NOMO-1 treated with DMSO at 0.1 percent for 48 hours (cell line): ENCODE results near the gene SLC25A17.
"Not testable (repeated sequence)": the region's sequence is repeated elsewhere in the genome, so short reads cannot be mapped to it uniquely, and the experiment has no call there.

ENCODE experiments used
- DNase-seq: peaks from one replicate; lab custom pipeline; 2025; ENCODE audit not compliant: unreplicated experiment; lab: John Stamatoyannopoulos, UW

Gene SLC25A17

DNA sequence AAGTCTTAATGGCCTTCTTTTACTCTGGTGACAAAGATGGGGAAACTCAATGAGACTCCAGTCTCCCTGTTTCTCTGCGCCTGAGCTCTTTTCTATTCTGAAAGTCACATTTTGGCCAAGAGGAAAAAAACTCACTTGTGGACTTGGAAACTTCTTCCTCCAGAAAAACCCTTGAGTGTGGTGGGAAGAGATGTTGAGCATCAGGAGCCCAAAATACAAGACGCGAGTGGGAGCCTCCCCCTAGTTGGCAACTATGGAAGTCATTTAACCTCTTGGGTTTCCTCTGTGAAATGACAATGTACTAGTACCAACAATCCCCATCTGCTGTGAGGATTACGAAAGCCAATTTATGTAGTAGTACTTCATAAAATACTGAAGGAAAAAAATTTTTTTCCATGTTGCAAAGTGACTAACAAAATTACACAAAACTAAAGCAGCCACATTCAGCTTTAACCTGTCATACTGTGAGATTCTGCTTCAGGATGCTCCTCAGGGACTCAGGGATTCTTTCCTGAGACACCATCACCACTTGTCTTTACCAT is 524 bp upstream of the SLC25A17 start:
- peak; percentile 37 for DNase-seq

DNA sequence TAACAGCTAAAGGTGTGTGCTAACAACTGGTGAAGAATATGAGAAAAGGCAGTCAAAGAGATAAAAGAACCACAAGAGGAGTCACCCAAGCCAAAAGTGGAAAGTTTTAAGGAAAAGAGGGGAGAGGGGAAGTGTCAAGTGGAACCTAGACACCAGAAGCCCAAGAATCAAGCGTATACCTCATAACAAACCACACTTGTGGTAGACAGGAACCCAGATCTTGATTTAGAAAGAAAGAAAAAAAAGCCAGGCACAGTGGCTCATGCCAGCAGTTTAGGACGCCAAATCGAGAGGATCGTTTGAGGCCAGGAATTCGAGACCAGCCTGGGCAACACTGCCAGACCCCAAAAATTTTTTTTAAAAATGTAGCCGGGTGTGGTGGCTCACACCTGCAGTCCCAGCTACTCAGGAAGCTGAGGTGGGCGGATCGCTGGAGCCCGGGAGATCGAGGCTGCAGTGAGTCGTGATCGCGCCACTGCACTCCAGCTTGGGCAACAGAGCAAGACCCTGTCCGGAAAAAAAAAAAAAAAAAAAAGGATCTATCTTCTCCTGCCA is 877 bp downstream of the SLC25A17 start:
- DNase-seq: peak; percentile 20

DNA sequence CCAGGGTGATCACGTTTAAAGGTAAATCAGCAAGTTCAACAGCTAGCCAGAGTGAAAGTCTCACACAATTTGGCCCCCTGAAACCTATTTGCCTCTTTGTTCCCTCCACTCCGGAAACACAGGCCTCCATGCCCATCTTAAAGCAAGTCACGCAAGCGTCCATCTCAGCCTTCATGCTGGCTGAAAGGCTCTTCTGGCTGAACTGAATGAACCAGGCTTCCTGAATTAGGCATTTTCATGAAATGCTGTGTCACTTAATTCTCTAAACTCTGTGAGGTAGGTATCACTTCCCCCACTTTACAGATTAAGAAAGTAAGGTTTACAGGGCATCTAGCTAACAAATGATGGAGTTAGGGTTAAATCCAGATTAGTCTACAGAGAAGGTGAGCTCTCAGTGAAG is 1.4 kb downstream of the SLC25A17 start:
- no peak for DNase-seq

DNA sequence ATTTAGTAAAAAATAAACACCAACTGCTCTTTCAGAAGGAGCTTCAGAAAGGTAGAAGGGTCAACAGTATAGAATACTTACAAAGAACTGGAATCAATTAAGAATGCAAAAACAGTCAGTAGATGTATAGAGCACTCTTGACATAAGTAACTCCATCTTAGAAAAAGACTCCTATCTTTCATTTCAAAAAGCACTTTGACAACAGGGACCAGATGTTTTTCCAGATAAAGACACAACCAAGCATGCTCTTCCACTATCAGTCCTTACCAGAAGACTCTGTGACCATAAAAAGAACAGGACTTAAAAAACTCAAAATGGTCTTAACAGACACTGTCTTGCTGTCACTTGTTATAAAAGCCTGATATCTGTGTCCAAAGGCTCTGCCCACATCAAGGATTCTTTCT is 5.2 kb downstream of the SLC25A17 start:
- no peak for DNase-seq

DNA sequence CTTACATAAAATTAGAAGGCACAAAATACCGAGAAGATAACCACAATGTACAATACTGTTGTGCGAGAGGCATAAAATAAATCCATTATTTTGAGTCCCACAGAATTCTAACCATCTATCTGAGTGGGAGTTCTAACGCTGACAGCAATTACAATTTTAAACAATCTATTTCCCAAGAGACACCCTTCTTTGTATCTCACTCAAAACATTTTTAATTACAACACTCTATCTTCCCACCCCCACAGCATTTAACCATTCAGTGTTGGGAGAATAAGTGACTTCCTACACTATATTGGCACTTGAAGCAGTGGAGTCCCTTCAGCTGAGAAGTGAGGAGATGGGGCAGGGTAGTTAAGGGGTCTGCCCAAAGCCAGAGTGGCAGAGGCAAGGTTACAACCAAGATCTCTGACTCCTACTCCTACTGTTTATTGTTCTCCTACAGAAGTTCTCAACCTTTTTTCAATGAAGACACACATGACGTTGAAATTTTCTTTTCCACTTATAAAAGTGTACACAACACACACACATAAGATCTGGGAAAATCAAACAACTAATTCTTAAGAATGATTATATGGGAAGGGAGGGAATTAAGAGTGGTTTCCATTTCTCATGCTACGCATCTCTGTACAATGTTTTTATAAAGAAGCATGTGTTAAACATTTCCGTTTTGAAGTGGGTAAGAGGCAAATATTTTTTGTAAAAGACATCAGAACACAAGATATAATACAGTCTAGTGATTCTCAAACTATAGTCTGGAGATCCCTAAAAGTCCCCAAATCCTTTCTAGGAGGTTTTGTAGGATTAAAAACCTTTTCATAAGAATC is 10.9 kb downstream of the SLC25A17 start:
- no peak for DNase-seq

DNA sequence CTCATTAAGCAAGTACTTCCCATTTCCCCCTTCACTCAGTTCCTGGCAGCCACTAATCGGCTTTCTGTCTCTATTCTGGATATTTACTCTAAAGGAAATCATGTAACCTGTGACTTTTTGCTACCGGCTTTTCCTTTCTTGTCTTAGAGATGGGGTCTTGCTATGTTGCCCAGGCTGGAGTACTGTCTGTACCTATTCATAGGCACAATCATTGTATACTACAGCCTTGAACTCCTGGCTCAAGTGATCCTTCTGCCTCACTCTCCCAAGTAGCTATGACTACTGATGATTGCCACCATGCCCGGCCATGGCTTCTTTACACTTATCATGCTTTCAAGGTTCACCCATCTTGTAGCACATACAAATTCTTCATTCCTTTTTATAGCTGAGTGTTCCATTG is 12.4 kb downstream of the SLC25A17 start:
- DNase-seq: no peak

DNA sequence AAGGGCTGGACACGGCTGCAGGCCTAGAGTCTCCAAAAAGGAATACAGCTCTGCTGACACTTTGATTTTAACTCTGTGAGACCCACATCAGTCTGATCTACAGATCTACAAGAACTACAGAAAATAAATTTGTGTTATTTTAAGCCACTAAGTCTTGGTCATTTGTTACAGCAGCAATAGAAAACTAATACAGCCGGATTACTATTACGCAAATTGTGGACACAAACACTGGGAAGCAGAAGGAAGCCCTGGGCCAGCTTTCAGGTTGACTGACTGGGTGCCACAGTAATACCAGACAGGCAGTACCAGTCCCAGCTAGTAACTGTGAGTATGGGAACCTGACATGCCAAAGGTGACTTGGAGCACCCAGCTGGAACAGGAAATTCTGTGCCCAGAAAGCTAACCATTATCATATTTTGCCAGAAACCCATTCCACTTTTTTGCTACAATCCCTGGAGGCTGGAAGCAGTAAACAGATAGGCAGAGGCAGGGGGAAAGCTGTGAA is 13.4 kb downstream of the SLC25A17 start:
- no peak for DNase-seq

DNA sequence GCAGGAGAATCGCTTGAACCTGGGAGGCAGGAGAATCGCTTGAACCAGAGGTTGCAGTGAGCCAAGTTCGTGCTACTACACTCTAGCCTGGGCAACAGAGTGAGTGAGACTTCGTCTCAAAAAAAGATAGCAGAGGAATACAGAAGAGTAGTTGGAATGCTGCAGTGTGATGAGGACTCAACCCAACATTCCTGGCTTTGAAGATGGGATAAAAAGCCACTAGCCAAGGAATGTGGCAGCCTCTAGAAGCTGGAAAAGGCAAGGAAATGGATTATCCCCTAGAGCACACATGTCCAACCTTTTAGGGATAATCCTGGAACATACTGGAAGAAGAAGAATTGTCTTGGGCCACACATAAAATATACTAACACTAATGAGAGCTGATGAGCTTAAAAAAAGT is 13.9 kb downstream of the SLC25A17 start:
- no peak for DNase-seq

DNA sequence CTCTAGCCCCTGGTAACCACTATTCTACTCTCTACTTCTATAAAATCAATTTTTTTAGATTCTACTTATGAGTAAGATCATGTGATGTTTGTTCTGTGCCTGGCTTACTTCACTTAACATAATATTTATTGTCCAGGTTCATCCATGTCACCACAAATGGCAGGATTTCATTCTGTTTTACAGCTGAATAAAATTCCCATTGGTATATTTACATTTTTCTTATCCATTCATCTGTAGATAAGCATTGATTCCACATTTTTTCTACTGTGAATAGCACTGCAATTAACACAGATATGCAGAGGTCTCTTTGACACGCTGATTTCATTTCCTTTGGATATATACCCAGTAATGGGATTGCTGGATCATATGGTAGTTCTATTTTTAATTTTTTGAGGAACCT is 15.8 kb downstream of the SLC25A17 start:
- DNase-seq: no peak

DNA sequence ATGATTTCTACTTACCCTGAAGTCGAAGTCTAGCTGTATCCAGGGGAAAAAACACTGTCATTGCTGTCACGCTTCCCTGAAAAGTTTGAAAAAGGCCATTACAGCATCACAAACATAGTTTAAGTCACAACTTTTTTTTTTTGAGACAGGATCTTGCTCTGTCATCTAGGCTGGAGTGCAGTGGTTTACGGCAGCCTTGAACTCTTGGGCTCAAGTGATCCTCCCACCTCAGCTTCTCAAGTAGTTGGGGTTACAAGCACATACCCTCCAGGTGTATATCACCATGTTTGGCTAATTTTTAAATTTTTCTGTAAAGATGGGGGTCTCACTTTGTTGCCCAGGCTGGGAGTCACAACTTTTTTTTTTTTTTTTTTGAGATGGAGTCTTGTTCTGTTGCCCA is 20.1 kb downstream of the SLC25A17 start:
- no peak for DNase-seq

DNA sequence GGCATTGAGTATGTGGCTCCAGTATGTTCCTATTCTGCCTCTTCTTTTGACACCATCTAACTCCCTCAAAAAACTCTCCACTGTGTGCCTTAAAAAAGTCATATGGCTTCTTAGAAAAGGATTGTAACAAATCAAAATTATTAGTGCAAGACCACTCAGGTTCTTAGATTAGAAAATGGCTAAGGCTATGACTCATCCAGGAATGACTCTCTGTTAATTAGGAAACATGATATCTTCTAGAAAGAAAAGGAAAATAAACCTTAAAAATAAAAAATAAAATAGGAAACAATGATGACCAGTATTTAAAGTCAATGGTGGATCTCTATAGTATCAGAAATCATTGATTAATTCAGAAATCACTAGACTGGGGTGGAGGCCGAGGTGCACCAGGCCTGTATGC is 21.7 kb downstream of the SLC25A17 start:
- no peak for DNase-seq

DNA sequence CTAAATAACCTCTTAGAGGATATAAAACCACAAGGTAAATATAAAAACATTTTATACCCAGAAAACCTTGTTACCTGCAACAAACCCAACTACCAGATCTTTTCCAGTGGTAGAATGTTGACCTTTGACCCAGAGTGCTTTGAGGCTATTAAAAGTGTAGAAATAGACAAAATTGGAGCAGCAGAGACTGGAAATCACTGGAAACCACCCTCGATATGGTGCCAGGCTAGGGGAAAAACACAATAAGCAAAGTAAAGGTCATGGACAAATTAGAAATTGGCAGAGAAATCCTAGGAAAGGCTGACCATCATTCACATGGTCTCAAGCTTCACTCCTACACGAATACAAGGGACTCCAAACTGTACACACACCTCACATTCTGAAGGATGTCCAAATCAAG is 26.7 kb downstream of the SLC25A17 start:
- no peak for DNase-seq

DNA sequence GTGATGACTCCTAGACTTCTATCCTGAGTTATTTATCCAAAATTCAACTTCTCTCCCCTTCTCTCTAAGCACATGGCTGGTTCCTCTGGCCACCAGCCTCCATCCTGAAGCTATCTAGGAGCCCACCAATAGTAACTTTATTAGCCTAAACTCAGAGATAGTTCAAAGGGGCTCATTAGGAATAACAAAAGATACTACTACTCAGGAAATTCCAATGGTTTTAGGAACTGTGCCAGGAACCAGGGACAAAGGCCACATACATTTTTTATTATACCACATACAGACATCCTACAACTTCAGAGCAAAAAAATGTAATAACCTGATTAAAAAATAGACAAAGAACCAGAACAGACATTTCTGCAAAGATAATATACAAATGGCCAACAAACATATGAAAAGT is 27.9 kb downstream of the SLC25A17 start:
- DNase-seq: no peak

DNA sequence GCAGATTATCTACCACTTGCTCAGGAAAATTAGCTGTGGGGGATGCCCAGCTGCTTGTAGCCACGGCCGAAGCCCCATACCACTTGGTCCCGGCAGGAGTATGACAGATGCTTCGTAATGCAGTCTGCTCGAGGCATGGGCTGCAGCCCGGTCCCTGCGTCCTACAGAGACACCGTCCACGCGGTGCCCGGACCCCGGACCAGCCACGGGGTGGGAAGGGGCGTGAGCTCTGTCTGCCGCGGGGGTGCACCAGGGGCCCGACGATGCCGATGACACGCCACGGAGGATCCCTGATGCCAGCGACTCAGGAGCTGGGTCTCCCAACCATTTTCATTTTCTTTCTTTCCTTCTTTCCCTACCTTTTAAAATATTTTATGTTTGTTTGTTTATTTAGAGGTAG is 30.0 kb downstream of the SLC25A17 start:
- no peak for DNase-seq

DNA sequence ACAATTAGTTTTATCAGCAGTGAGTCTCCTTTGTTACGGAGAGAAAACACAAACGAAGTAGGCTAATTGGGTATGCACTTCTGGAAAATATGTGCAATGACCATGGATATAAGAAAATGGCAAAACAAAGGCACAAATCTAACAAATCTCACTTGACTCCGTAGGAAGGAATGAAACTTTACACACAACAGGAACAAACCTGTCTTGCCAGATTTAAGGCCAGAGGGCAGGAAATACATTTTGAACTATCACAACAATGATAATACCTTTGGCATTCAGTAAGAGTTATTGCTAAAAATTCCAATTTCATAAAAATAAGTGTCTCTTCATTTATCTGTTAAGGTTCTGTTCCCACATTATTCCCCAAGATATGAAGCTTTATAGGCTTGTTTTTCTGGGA is 36.6 kb downstream of the SLC25A17 start:
- DNase-seq: no peak

DNA sequence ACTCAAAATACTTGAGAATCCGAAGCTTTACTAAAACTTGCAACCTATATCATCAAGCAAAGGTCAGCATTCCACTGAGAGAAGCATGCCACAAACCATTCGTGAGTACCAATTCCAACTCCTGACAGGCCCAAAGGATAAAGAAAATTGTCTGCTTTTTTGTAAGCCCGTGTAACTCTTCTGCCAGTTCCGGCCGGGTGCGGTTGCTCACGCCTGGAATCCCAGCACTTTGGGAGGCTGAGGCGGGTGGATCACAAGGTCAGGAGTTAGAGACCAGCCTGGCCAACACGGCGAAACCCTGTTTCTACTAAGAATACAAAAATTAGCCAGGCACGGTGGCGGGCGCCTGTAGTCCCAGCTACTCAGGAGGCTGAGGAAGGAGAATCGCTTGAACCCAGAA is 37.4 kb downstream of the SLC25A17 start:
- DNase-seq: not testable (repeated sequence)

DNA sequence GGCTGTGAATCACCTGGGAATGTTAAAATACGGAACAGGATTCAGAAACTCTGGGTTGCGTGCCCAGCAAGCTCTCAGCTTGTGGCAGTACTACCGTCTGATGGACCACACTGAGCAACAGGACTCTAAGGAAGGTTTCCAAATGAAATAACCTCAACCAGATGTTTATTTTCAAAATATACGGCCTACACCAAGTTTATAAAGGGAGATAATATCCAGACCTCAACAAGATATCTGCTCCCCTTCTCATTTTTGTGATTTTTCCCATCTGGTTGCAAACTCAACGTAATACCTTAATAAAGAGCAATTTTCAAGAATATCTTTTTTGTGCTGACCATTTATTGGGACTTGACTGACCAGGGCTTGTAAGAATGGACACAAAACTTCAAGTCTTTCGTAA is 49.4 kb downstream of the SLC25A17 start:
- no peak for DNase-seq

DNA sequence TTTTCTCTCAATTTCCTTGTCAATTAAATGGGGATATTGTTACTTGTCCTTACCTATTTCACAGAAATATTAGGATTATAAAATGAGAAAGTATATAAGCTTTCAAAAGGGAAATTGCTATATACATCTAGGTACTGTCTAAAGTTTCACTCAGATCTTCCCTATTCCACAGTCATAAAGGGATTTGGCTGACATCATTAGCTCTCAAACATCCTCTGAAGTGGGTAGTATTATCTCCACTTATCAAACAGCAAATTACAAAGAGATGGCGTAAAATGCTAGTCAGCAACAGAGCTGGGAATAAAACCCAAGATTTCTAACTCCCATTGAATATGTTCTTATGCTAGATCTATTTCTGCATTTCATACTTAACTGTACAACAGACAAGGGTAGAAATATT is 50.9 kb downstream of the SLC25A17 start:
- DNase-seq: no peak

DNA sequence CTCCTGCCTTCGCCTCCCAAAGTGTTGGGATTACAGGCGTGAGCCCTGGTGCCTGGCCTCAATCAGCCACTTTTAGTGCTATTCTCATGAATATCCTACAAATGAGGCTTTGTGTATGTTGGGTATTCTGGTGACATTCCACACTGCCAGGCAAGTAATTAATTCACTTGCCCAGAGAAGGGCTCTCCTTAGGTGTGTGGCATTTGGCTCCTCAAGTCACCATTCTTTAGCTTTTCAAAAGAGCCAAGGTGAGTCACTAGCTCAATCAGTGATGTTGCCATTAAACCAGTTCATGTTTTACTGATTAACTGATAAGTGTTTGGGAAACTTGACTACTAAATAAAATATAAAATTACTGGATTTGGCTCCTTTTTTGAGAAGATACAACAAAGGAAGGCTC is 52.2 kb downstream of the SLC25A17 start:
- DNase-seq: no peak

DNA sequence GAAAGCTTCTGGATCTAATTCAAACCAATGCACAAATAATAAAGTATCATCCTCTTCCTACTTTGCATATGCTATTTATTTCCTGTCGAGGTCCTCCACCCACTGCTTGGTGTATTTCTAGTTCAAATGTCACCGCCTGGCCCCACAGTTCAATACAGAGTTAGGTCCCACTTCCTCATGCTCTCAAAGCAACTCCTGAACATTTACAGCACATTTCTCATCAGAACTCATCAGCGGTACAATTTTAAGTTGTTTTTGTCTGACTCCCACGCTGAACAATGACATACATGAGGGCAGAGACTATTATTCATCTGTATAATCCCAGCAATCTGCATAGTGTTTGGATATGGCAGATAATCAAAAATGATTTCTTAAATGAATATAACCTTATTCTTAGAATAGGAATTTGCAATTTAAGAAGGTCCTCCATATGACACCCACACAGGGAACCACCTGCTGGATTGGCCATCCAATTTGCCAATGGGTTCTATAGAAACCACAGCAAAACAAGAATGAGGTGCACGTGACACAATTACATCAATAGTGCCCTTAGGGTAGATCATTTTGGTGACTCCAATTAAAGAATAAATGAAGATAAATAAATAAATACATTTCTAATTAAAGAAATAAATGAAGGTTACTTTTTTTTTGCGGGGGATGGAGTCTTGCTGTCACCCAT is 54.2 kb downstream of the SLC25A17 start:
- DNase-seq: peak; percentile 62

DNA sequence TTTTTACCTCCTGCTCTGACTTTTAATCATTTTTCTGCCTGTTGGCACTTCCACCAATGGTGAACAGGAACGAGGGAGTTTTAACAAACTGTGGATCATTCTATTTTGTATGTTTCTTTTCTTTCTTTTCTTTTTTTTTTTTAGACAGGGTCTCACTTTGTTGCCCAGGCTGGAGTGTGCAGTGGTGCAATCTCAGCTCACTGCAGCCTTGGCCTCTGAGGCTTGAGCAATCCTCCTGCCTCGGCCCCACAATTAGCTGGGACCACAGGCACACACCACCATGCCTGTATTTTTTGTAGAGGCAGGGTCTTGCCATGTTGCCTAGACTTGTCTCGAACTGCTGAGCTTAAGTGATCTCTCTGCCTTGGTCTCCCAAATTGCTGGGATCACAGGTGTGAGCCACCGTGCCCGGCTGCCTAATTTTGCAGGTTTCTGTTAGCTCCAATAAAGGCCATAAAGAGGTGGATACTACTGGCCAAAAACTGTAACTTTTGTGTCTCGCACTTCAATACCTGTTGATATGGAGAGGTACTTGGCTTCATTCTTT is 59.8 kb downstream of the SLC25A17 start:
- DNase-seq: no peak

DNA sequence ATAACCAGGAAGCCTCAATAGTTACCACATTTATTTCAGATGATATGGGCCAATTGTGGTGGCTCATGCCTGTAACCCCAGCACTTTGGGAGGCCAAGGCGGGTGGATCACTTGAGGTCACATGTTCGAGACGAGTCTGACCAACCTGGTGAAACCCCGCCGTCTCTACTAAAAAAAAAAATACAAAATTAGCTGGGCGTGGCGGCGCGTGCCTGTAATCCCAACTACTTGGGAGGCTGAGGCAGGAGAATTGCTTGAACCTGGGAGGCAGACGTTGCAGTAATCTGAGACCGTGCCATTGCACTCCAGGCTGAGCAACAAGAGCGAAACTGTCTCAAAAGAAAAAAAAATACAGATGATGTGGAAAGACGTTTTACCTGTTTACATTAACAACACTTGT is 60.3 kb downstream of the SLC25A17 start:
- DNase-seq: not testable (repeated sequence)
